Measurements from ENCODE around the gene IGSF21. TPM values are rescaled to one million over a fixed set of nuclear protein-coding genes. Genes with fewer than 3 reads are reported as not detected.

The IGSF21 gene
- total RNA-seq, 1 experiment from 2014 or later: 30.5 TPM

- H3K27me3 Mint-ChIP-seq (ENCODE audit: low read depth): peaks cover 74% of the 10 kb centered on the region
- POLR2A ChIA-PET: no interaction called here
- peaks cover 26% of the 10 kb centered on the region for H3K4me1 Mint-ChIP-seq
- DNase-seq (ENCODE audit: low spot score) (no peak), ATAC-seq (no peak)
- H3K36me3 Mint-ChIP-seq: no peaks in the 10 kb centered on the region
- no peaks in the 10 kb centered on the region for H3K9me3 Mint-ChIP-seq
- no peak overlapping the region for H3K4me3 Mint-ChIP-seq
- no peak overlapping the region for H3K27ac Mint-ChIP-seq
- CTCF ChIA-PET: interaction anchor here (1.3 to 1.4 kb wide), 4 partner anchors 129 to 476 kb away, joined by 3 to 4 read pairs (median 4); no protein-coding TSS in a partner anchor
- TF ChIP-seq SOX15 (CRISPR knock-in tag; IDR thresholded peaks at IDR 0.05) (no peak), ZNF671 (CRISPR knock-in tag; IDR thresholded peaks at IDR 0.05) (no peak), GRHL2 (CRISPR knock-in tag; IDR thresholded peaks at IDR 0.05; ENCODE audit: insufficient replicate concordance, severe bottlenecking) (no peak), PRRX2 (CRISPR knock-in tag; IDR thresholded peaks at IDR 0.05) (no peak), SMAD4 (CRISPR knock-in tag; IDR thresholded peaks at IDR 0.05) (no peak), ATF1 (CRISPR knock-in tag; IDR thresholded peaks at IDR 0.05) (no peak), TCF7 (CRISPR knock-in tag; IDR thresholded peaks at IDR 0.05; ENCODE audit: low read depth) (no peak), GTF2I (CRISPR knock-in tag; conservative IDR thresholded peaks at IDR 0.05) (no peak), NFE2L1 (CRISPR knock-in tag; IDR thresholded peaks at IDR 0.05) (no peak), ZNF263 (CRISPR knock-in tag; IDR thresholded peaks at IDR 0.05; ENCODE audit: low read depth) (no peak), MXD4 (CRISPR knock-in tag; IDR thresholded peaks at IDR 0.05; ENCODE audit: borderline replicate concordance) (no peak), CDX4 (CRISPR knock-in tag; IDR thresholded peaks at IDR 0.05; ENCODE audit: borderline replicate concordance) (no peak), ZMAT4 (CRISPR knock-in tag; IDR thresholded peaks at IDR 0.05) (no peak)
- TF ChIP-seq, protein P1, sequence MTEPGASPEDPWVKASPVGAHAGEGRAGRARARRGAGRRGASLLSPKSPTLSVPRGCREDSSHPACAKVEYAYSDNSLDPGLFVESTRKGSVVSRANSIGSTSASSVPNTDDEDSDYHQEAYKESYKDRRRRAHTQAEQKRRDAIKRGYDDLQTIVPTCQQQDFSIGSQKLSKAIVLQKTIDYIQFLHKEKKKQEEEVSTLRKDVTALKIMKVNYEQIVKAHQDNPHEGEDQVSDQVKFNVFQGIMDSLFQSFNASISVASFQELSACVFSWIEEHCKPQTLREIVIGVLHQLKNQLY (CRISPR knock-in tag; IDR thresholded peaks at IDR 0.05): no peak
- TF ChIP-seq, protein P2, sequence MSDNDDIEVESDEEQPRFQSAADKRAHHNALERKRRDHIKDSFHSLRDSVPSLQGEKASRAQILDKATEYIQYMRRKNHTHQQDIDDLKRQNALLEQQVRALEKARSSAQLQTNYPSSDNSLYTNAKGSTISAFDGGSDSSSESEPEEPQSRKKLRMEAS (CRISPR knock-in tag; IDR thresholded peaks at IDR 0.05): no peak
- TF ChIP-seq, protein P3, sequence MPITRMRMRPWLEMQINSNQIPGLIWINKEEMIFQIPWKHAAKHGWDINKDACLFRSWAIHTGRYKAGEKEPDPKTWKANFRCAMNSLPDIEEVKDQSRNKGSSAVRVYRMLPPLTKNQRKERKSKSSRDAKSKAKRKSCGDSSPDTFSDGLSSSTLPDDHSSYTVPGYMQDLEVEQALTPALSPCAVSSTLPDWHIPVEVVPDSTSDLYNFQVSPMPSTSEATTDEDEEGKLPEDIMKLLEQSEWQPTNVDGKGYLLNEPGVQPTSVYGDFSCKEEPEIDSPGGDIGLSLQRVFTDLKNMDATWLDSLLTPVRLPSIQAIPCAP (CRISPR knock-in tag; IDR thresholded peaks at IDR 0.05): no peak
- TF ChIP-seq, protein P4, sequence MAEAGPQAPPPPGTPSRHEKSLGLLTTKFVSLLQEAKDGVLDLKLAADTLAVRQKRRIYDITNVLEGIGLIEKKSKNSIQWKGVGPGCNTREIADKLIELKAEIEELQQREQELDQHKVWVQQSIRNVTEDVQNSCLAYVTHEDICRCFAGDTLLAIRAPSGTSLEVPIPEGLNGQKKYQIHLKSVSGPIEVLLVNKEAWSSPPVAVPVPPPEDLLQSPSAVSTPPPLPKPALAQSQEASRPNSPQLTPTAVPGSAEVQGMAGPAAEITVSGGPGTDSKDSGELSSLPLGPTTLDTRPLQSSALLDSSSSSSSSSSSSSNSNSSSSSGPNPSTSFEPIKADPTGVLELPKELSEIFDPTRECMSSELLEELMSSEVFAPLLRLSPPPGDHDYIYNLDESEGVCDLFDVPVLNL (CRISPR knock-in tag; IDR thresholded peaks at IDR 0.05; ENCODE audit: borderline replicate concordance, low read depth): no peak
- TF ChIP-seq, protein P5, sequence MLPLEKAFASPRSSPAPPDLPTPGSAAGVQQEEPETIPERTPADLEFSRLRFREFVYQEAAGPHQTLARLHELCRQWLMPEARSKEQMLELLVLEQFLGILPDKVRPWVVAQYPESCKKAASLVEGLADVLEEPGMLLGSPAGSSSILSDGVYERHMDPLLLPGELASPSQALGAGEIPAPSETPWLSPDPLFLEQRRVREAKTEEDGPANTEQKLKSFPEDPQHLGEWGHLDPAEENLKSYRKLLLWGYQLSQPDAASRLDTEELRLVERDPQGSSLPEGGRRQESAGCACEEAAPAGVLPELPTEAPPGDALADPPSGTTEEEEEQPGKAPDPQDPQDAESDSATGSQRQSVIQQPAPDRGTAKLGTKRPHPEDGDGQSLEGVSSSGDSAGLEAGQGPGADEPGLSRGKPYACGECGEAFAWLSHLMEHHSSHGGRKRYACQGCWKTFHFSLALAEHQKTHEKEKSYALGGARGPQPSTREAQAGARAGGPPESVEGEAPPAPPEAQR (CRISPR knock-in tag; IDR thresholded peaks at IDR 0.05): no peak
- TF ChIP-seq, protein P6, sequence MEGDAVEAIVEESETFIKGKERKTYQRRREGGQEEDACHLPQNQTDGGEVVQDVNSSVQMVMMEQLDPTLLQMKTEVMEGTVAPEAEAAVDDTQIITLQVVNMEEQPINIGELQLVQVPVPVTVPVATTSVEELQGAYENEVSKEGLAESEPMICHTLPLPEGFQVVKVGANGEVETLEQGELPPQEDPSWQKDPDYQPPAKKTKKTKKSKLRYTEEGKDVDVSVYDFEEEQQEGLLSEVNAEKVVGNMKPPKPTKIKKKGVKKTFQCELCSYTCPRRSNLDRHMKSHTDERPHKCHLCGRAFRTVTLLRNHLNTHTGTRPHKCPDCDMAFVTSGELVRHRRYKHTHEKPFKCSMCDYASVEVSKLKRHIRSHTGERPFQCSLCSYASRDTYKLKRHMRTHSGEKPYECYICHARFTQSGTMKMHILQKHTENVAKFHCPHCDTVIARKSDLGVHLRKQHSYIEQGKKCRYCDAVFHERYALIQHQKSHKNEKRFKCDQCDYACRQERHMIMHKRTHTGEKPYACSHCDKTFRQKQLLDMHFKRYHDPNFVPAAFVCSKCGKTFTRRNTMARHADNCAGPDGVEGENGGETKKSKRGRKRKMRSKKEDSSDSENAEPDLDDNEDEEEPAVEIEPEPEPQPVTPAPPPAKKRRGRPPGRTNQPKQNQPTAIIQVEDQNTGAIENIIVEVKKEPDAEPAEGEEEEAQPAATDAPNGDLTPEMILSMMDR (IDR thresholded peaks at IDR 0.05): no peak
Measured at GRCh38 chr1:18105196-18105595, 2.4 kb upstream of the IGSF21 start.

Measured in WTC11 (cell line).